LNCaP clone FGC (cell line): Measurements from ENCODE around the gene APOLD1.
"Not testable (repeated sequence)": the region's sequence is repeated elsewhere in the genome, so short reads cannot be mapped to it uniquely, and the experiment has no call there.

ENCODE experiments used
- DNase-seq: peaks from one replicate; pipeline ENCODE4 v3.0.0-alpha.2; 2011; ENCODE audit warnings: low read depth
- H3K4me3 ChIP-seq: 2 replicates; pipeline ENCODE4 v1.5.1; 2011; ENCODE audit warnings: mild to moderate bottlenecking, low read depth, low read length, control low read depth
- TF ChIP-seq, protein P1 (sequence below): IDR thresholded peaks from 2 replicates; pipeline ENCODE4 v1.5.1; 2012; ENCODE audit warnings: mild to moderate bottlenecking; ENCODE audit not compliant: control insufficient read depth, insufficient read depth; ENCODE audit errors: extremely low read depth

Gene APOLD1

DNA sequence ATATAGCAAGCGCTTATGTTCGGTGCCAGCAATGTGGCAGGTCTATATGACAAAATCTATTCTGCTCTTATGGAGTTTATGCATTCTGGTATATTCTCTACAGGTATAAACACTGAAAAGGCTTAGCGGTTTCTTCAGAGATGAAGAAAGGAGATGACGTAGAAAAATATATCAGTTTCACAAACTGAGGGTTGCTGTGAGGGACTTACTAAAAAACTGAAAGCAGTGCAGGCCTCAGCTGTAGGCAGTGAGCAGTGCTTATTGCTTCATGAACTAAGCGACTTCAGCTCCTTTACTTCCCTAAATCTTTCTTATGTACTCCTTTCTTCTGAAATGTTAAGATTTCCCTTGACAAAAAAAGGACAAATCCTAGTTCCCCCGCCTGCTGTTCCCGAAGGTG is 32.2 kb downstream of the APOLD1 start:
- TF ChIP-seq, protein P1, sequence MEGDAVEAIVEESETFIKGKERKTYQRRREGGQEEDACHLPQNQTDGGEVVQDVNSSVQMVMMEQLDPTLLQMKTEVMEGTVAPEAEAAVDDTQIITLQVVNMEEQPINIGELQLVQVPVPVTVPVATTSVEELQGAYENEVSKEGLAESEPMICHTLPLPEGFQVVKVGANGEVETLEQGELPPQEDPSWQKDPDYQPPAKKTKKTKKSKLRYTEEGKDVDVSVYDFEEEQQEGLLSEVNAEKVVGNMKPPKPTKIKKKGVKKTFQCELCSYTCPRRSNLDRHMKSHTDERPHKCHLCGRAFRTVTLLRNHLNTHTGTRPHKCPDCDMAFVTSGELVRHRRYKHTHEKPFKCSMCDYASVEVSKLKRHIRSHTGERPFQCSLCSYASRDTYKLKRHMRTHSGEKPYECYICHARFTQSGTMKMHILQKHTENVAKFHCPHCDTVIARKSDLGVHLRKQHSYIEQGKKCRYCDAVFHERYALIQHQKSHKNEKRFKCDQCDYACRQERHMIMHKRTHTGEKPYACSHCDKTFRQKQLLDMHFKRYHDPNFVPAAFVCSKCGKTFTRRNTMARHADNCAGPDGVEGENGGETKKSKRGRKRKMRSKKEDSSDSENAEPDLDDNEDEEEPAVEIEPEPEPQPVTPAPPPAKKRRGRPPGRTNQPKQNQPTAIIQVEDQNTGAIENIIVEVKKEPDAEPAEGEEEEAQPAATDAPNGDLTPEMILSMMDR, result no peak
- DNase-seq, result no peak
- no peak overlapping the region for H3K4me3 ChIP-seq

DNA sequence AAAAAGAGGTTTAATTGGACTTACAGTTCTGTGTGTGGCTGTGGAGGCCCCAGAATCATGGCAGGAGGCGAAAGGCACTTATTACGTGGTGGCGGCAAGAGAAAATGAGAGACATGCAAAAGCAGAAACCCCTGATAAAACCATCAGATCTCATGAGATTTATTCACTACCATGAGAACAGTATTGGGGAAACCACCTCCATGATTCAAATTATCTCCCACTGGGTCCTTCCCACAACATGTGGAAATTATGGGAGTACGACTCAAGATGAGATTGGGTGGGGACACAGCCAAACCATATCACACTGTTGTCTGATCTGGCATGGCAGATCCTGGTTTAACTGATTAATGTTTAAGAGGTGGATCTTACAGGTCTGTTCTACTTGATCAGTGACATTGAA is 33.2 kb downstream of the APOLD1 start:
- no peak for DNase-seq
- H3K4me3 ChIP-seq, result no peak overlapping the region
- TF ChIP-seq, protein P1, result no peak

DNA sequence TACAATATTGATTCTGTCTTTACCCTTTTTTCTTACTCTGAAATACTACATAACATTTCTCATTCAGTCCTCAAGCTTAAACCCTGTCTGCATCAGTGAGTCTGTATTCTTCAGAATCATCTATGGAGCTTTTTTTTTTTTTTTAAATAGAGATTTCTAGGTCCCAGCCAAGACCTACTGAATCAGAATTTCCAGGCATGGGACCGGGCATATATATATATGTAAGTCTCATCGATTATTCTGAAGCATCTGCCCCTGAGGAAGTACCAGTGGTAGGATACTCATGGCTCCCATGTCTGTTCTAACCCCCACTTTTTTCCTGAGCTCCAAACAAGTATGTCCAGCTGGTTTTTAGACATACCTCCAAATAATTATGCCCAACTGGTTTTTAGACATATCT is 33.8 kb downstream of the APOLD1 start:
- DNase-seq, result no peak
- H3K4me3 ChIP-seq, result no peak overlapping the region

DNA sequence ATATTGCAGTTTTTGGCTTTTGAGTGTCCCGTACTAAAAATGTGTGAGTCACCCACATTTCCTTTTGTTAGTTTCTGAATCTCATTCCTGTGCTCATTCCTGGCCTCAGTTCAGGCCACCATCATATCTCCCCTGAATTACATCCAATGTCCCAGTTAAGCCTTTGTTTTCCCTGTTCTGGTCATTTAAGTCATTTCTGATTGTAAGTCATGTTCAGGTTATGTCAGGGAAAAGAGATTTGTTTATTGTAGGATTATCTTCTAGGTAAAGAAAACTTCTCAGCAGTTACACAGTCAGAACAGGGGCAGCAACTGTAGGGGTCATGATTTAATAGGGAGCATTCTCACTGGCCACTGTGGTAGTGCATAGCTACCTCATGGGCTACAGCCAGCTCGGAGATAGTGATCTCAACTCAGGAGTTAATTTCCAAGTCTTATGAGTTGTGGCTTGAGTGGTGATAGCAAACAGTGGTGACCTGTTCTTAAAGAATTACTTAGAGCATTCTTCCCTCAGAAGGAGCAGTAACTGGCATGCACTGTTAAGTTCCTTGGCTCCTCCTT is 34.4 kb downstream of the APOLD1 start:
- DNase-seq, result peak; percentile 86
- TF ChIP-seq, protein P1, result no peak
- no peak overlapping the region for H3K4me3 ChIP-seq

More for the DNA sequence above, 33.8 kb downstream of the APOLD1 start:
- TF ChIP-seq, protein P1, result no peak

DNA sequence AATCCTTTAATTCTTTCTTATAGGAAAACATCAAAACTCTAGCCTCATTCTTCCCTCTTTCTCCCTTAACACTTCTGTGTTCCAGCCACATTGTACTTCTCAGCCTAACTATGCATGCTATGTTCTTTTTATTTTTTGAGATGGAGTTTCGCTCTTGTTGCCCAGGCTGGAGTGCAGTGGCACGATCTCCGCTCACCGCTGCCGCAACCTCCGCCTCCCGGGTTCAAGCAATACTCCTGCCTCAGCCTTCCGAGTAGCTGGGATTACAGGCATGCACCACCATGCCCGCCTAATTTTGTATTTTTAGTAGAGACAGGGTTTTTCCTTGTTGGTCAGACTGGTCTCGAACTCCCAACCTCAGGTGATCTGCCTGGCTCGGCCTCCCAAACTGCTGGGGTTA is 34.9 kb downstream of the APOLD1 start:
- not testable (repeated sequence) for H3K4me3 ChIP-seq

DNA sequence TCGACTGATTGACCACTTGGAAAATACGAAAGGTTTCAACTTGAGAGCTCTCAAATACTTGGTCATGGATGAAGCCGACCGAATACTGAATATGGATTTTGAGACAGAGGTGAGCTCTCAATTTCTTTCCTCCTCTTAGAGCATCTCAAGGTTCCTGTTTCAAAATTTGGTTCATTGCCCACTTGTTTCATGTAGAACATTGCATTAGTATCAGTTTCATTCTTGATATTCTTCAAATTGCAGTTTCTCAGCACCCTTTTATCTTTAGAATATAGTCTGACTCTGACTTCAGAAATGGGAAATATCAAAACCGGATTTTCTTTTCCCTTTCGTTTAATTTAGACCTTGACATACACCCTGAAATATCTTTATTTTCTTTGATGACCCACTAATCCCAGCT is 36.5 kb downstream of the APOLD1 start:
- no peak for DNase-seq
- TF ChIP-seq, protein P1, result no peak
- H3K4me3 ChIP-seq, result no peak overlapping the region

More for the DNA sequence above, 34.9 kb downstream of the APOLD1 start:
- not testable (repeated sequence) for DNase-seq

DNA sequence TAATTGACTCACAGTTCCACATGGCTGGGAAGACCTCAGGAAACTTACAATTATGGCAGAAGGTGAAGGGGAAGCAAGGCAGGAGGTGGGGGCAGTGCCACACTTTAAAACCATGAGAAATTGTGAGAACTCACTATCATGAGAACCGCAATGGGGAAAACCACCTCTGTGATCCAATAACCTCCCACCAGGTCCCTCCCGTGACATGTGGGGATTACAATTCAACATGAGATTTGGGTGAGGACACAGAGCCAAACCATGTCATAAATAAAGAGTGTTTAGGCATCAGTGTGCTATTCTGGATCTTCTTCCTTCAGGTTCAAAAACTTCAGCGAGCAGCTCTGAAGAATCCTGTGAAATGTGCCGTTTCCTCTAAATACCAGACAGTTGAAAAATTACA is 37.4 kb downstream of the APOLD1 start:
- no peak overlapping the region for H3K4me3 ChIP-seq
- DNase-seq, result no peak
- TF ChIP-seq, protein P1, result no peak
